Right cardiac atrium (tissue), 5 donors: ENCODE measurements around the gene PLCB1. TPM values are rescaled to one million over a fixed set of nuclear protein-coding genes. Genes with fewer than 3 reads are reported as not detected.
A peak's percentile ranks its signal among the peaks of the same experiment; 100 is the strongest.

Experiments used
- ATAC-seq, 2 donors: fragments of 200-7000 bp; cut with Tn5 transposase; one replicate each; pipeline versions ENCODE4 v1.8.0 to v1.9.1; 2020; ENCODE audit warnings: moderate library complexity in 2 of 2, mild to moderate bottlenecking in 1 of 2
- DNase-seq, 3 donors: peaks; one replicate each; pipeline ENCODE4 v3.0.0-alpha.2; 2020
- H3K27ac ChIP-seq: one replicate; pipeline ENCODE4 v1.5.1; 2013; ENCODE audit warnings: mild to moderate bottlenecking, low read length, control low read depth, moderate library complexity
- H3K27me3 ChIP-seq: one replicate; pipeline ENCODE4 v1.6.1; 2013; ENCODE audit not compliant: control insufficient read depth, insufficient read depth
- H3K4me1 ChIP-seq: one replicate; pipeline ENCODE4 v1.6.1; 2013; ENCODE audit warnings: low read length; ENCODE audit not compliant: control insufficient read depth, insufficient read depth
- H3K4me3 ChIP-seq: one replicate; pipeline ENCODE4 v1.5.1; 2013; ENCODE audit warnings: low read length, control low read depth
- H3K9me3 ChIP-seq: one replicate; pipeline ENCODE4 v1.6.1; 2013; ENCODE audit warnings: low read length; ENCODE audit not compliant: control insufficient read depth
- WGBS: extraction: QIAGEN DNeasy Blood & Tissue Kit; methylation state at CpG from one replicate; pipeline ENCODE4 v1.1.7; 2013; 5-methylcytosine and 5-hydroxymethylcytosine counted together
- intact Hi-C, 4 donors: fragments of 100-400 bp; cut with DNase I; formaldehyde crosslinking; loops; one replicate each; pipeline versions ENCODE4 v1.11.0 to v1.14.0; 2022 to 2023
- polyA plus RNA-seq: library from polyadenylated mRNA; stranded (reverse); fragments of 200-250 nt; gene quantifications from one replicate; pipeline ENCODE4 v1.2.3, GENCODE V29; 2013
- total RNA-seq, 4 donors: library from RNA; stranded (reverse); fragmentation: NEBNext Ultra II Directional; extraction: Animal tissue kit (Norgen Biotek cat#: 25700); gene quantifications; one replicate each; pipeline ENCODE4 v1.2.1, GENCODE V29; 2021
- donor health status: healthy with polysubstance abuse.
- donor health status: DM: no; HTN: yes; CAD: no.
- donor health status: DM: no; HTN: no; CAD: no.
- donor health status: DM: no; HTN: yes; CAD: no; lungs with severe emphysema.
- donor health status: DM: yes; HTN: yes; CAD: no.

PLCB1 gene
- total and polyA plus RNA-seq, 5 donors = 7.6 to 20.3 (median 11.6) TPM

- intact Hi-C loops = no loop called here
- ATAC-seq (no peak), DNase-seq (no peak)
- Histone ChIP-seq H3K27ac (no peak overlapping the region), H3K4me1 (peaks cover 2% of the 10 kb centered on the region), H3K4me3 (no peak overlapping the region), H3K9me3 (no peaks in the 10 kb centered on the region), H3K27me3 (no peaks in the 10 kb centered on the region)
- 87% methylated on average over 7 of the region's 7 CpGs for WGBS
Observed at GRCh38 chr20:8487696-8488095, 355.6 kb downstream of the PLCB1 start.

- 69% methylated on average over 6 of the region's 6 CpGs for WGBS
- H3K4me1 ChIP-seq = peaks cover 2% of the 10 kb centered on the region
- no peak overlapping the region for H3K4me3 ChIP-seq
- no peaks in the 10 kb centered on the region for H3K9me3 ChIP-seq
- ATAC-seq (peak; percentile 70 to 85), DNase-seq (peak; percentile 56 to 79 (median 65))
- intact Hi-C loops = no loop called here
- H3K27me3 ChIP-seq = no peaks in the 10 kb centered on the region
- no peak overlapping the region for H3K27ac ChIP-seq
Observed at GRCh38 chr20:8489094-8489883, 357.2 kb downstream of the PLCB1 start.

- peak; percentile 47 to 57 for ATAC-seq
- intact Hi-C loops = no loop called here
- Histone ChIP-seq H3K9me3 (no peaks in the 10 kb centered on the region), H3K4me1 (peaks cover 2% of the 10 kb centered on the region), H3K4me3 (no peak overlapping the region), H3K27ac (no peak overlapping the region), H3K27me3 (no peaks in the 10 kb centered on the region)
- 69% methylated on average over 3 of the region's 3 CpGs for WGBS
- DNase-seq = peak in 1 of 3 donors; percentile 46
Observed at GRCh38 chr20:8490076-8490830, 358.2 kb downstream of the PLCB1 start.

GRCh38 chr20:8492173-8492572 is 360.1 kb downstream of the PLCB1 start:
- DNase-seq (no peak), ATAC-seq (no peak)
- Histone ChIP-seq H3K27me3 (no peaks in the 10 kb centered on the region), H3K9me3 (no peaks in the 10 kb centered on the region), H3K27ac (no peak overlapping the region), H3K4me3 (no peak overlapping the region), H3K4me1 (peaks cover 2% of the 10 kb centered on the region)
- intact Hi-C loops = no loop called here

GRCh38 chr20:8498571-8498970 is 366.5 kb downstream of the PLCB1 start:
- Histone ChIP-seq H3K27me3 (no peaks in the 10 kb centered on the region), H3K4me3 (no peak overlapping the region), H3K9me3 (no peaks in the 10 kb centered on the region), H3K27ac (no peak overlapping the region), H3K4me1 (no peaks in the 10 kb centered on the region)
- intact Hi-C loops = no loop called here
- WGBS = 96% methylated on average over 8 of the region's 8 CpGs
- DNase-seq = no peak
- ATAC-seq = no peak

GRCh38 chr20:8504030-8504429 is 372.0 kb downstream of the PLCB1 start:
- 74% methylated on average over 5 of the region's 5 CpGs for WGBS
- Histone ChIP-seq H3K4me1 (no peaks in the 10 kb centered on the region), H3K27ac (no peak overlapping the region), H3K9me3 (no peaks in the 10 kb centered on the region), H3K27me3 (no peaks in the 10 kb centered on the region), H3K4me3 (no peak overlapping the region)
- DNase-seq (no peak), ATAC-seq (peak in 1 of 2 donors; percentile 46)
- intact Hi-C loops = no loop called here

- Histone ChIP-seq H3K27me3 (no peaks in the 10 kb centered on the region), H3K4me3 (no peak overlapping the region), H3K9me3 (no peaks in the 10 kb centered on the region), H3K27ac (no peak overlapping the region), H3K4me1 (no peaks in the 10 kb centered on the region)
- intact Hi-C loops = no loop called here
- DNase-seq (no peak), ATAC-seq (no peak)
- WGBS = 70% methylated on average over 4 of the region's 4 CpGs
Observed at GRCh38 chr20:8505476-8506200, 373.6 kb downstream of the PLCB1 start.

- intact Hi-C loops = no loop called here
- H3K27ac ChIP-seq = no peak overlapping the region
- no peak for DNase-seq
- 96% methylated on average over 3 of the region's 3 CpGs for WGBS
- H3K4me3 ChIP-seq = no peak overlapping the region
- H3K4me1 ChIP-seq = no peaks in the 10 kb centered on the region
- no peaks in the 10 kb centered on the region for H3K27me3 ChIP-seq
- ATAC-seq = no peak
- no peaks in the 10 kb centered on the region for H3K9me3 ChIP-seq
Observed at GRCh38 chr20:8507231-8507630, 375.2 kb downstream of the PLCB1 start.

- ATAC-seq (peak; percentile 45 to 70), DNase-seq (no peak)
- intact Hi-C loops = no loop called here
- Histone ChIP-seq H3K4me1 (no peaks in the 10 kb centered on the region), H3K9me3 (no peaks in the 10 kb centered on the region), H3K4me3 (no peak overlapping the region), H3K27me3 (no peaks in the 10 kb centered on the region), H3K27ac (no peak overlapping the region)
- 68% methylated on average over 1 of the region's 1 CpG for WGBS
Observed at GRCh38 chr20:8509809-8510208, 377.7 kb downstream of the PLCB1 start.

GRCh38 chr20:8510808-8511207 is 378.7 kb downstream of the PLCB1 start:
- ATAC-seq = no peak
- H3K4me1 ChIP-seq = no peaks in the 10 kb centered on the region
- DNase-seq = no peak
- H3K27me3 ChIP-seq = no peaks in the 10 kb centered on the region
- no peak overlapping the region for H3K4me3 ChIP-seq
- intact Hi-C loops = no loop called here
- H3K9me3 ChIP-seq = no peaks in the 10 kb centered on the region
- H3K27ac ChIP-seq = no peak overlapping the region

GRCh38 chr20:8512003-8512402 is 379.9 kb downstream of the PLCB1 start:
- no peaks in the 10 kb centered on the region for H3K27me3 ChIP-seq
- H3K27ac ChIP-seq = no peak overlapping the region
- no peak for ATAC-seq
- H3K9me3 ChIP-seq = no peaks in the 10 kb centered on the region
- no peak for DNase-seq
- no peaks in the 10 kb centered on the region for H3K4me1 ChIP-seq
- 95% methylated on average over 5 of the region's 5 CpGs for WGBS
- intact Hi-C loops = no loop called here
- no peak overlapping the region for H3K4me3 ChIP-seq
